Measurements from ENCODE around the gene NOL3. TPM values are rescaled to one million over a fixed set of nuclear protein-coding genes. Genes with fewer than 3 reads are reported as not detected.

Gene NOL3
- total and polyA plus RNA-seq, 2 of the 13 experiments (the other 11 are each of a cell fraction or from before 2014, with no cell fraction given), result 5.7 to 20.5 TPM

- intact Hi-C loops (cut with micrococcal nuclease; ENCODE audit: unreplicated experiment), result loop anchor here (5.0 kb wide), 1 partner anchor 39 kb away; the partner anchor contains the start of gene TMEM208
- Histone ChIP-seq H3K27me3 (ENCODE audit: control insufficient read depth in 1 of 2, insufficient read depth in 2 of 2, low read length in 2 of 2) (peaks cover 7 to 16% of the 10 kb centered on the region in 2 experiments; a peak in 2 of 5 replicates), H2AFZ (ENCODE audit: low read length) (no peak overlapping the region), H3K9ac (ENCODE audit: insufficient read depth, low read depth, low read length) (no peak overlapping the region), H3K9me3 (ENCODE audit: low read length) (no peaks in the 10 kb centered on the region), H3K27ac (ENCODE audit: extremely low read length, insufficient read depth, low read length) (no peak overlapping the region), H3K4me1 (ENCODE audit: insufficient read depth, low read length) (peaks cover 56% of the 10 kb centered on the region), H3K36me3 (replicated peaks in 1 of 2; ENCODE audit: control insufficient read depth in 1 of 2, insufficient read depth in 2 of 2, low read length in 2 of 2) (no peaks in the 10 kb centered on the region), H3K4me2 (ENCODE audit: low read depth, low read length) (no peak overlapping the region), H3K79me2 (ENCODE audit: insufficient read depth, low read length) (peaks cover 13% of the 10 kb centered on the region), H3K4me3 (replicated peaks in 1 of 3; ENCODE audit: insufficient read depth in 1 of 3, low read depth in 2 of 3, low read length in 3 of 3) (no peak overlapping the region), H4K20me1 (ENCODE audit: insufficient read depth, low read length) (no peaks in the 10 kb centered on the region; the same call in 1 of the 2 replicates)
- FAIRE-seq, result no peak
- in situ Hi-C loops (cut with HindIII; ENCODE audit: extremely low pct_ligation_motif_present, low pct_unique_long_range_greater_than_20kb), result loop anchor here (5.0 kb wide), 1 partner anchor 211 kb away; no protein-coding TSS in a partner anchor
- no peak for DNase-seq (ENCODE audit: low spot score)
- BruUV-seq (replicated peaks), result no TSS peak
- ATAC-seq, result no peak
- CTCF ChIA-PET (ENCODE audit: low intra/inter-chr PET ratio, low total read pairs), result no interaction called here
- no peak for TF ChIP-seq ZNF792 (CRISPR knock-in tag; IDR thresholded peaks at IDR 0.05)
- no peak for TF ChIP-seq ZBTB21 (CRISPR knock-in tag; IDR thresholded peaks at IDR 0.05)
- no peak for TF ChIP-seq ZNF652 (CRISPR knock-in tag; IDR thresholded peaks at IDR 0.05; ENCODE audit: borderline replicate concordance, low read depth)
- WGBS (ENCODE audit: low lambda C conversion rate), result 19% methylated on average over 3 of the region's 4 CpGs
- POLR2A ChIA-PET, result no interaction called here
Measured at GRCh38 chr16:67188323-67188722, 18.0 kb downstream of the NOL3 start.

DNA sequence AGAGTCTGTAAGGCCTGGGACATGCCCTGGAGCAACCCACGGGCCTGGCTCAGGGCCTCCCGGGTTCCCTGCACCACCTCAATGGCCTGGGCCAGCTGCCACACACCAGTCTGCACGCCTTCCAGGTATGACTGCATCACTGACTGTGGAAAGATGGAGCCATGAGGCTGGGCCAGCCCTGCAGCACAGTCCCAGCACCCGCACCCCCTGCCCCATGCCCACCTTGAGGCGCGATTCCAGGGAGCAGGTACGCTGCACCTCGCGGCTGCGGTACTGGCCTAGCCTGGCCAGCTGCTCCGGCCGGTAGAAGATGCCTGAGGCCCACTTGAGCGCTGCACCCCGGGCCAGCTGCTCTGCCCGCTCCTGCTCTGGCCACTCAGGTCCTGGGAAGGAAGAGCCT, 18.5 kb downstream of the NOL3 start:
- ATAC-seq (no peak), DNase-seq (ENCODE audit: low spot score) (no peak), FAIRE-seq (no peak)
- peaks cover 7 to 16% of the 10 kb centered on the region in 2 experiments; a peak in 2 of 5 replicates for H3K27me3 ChIP-seq (ENCODE audit: control insufficient read depth in 1 of 2, insufficient read depth in 2 of 2, low read length in 2 of 2)
- CTCF ChIA-PET (ENCODE audit: low intra/inter-chr PET ratio, low total read pairs), result no interaction called here
- POLR2A ChIA-PET, result no interaction called here
- peaks cover 18% of the 10 kb centered on the region for H3K79me2 ChIP-seq (ENCODE audit: insufficient read depth, low read length)
- H3K9ac ChIP-seq (ENCODE audit: insufficient read depth, low read depth, low read length), result no peak overlapping the region
- no peak overlapping the region for H2AFZ ChIP-seq (ENCODE audit: low read length)
- intact Hi-C loops (cut with micrococcal nuclease; ENCODE audit: unreplicated experiment) (loop anchor here (5.0 kb wide), 1 partner anchor 39 kb away; the partner anchor contains the start of gene TMEM208), in situ Hi-C loops (cut with HindIII; ENCODE audit: extremely low pct_ligation_motif_present, low pct_unique_long_range_greater_than_20kb) (loop anchor here (5.0 kb wide), 1 partner anchor 211 kb away; no protein-coding TSS in a partner anchor)
- no peak overlapping the region for H3K4me3 ChIP-seq (replicated peaks in 1 of 3; ENCODE audit: insufficient read depth in 1 of 3, low read depth in 2 of 3, low read length in 3 of 3)
- no peaks in the 10 kb centered on the region for H3K9me3 ChIP-seq (ENCODE audit: low read length)
- BruUV-seq (replicated peaks), result no TSS peak
- H3K36me3 ChIP-seq (replicated peaks in 1 of 2; ENCODE audit: control insufficient read depth in 1 of 2, insufficient read depth in 2 of 2, low read length in 2 of 2), result peaks cover 2 to 3% of the 10 kb centered on the region in 2 experiments; a peak in 2 of 5 replicates
- 0 out of 2 replicates have a peak, but pooled peaks have one; percentile 55 for TF ChIP-seq MLLT10 (CRISPR knock-in tag; IDR thresholded peaks at IDR 0.05)
- TF ChIP-seq ZNF329 (CRISPR knock-in tag; IDR thresholded peaks at IDR 0.05; ENCODE audit: low read depth), result no peak
- TF ChIP-seq TEAD3 (CRISPR knock-in tag; optimal IDR thresholded peaks at IDR 0.05; ENCODE audit: borderline replicate concordance), result no peak
- no peak for TF ChIP-seq AFF4 (CRISPR knock-in tag; IDR thresholded peaks at IDR 0.05)
- H3K4me1 ChIP-seq (ENCODE audit: insufficient read depth, low read length), result peaks cover 60% of the 10 kb centered on the region
- WGBS (ENCODE audit: low lambda C conversion rate), result 32% methylated on average over 6 of the region's 15 CpGs
- no peak overlapping the region for H3K27ac ChIP-seq (ENCODE audit: extremely low read length, insufficient read depth, low read length)
- no peaks in the 10 kb centered on the region; the same call in 1 of the 2 replicates for H4K20me1 ChIP-seq (ENCODE audit: insufficient read depth, low read length)
- no peak overlapping the region for H3K4me2 ChIP-seq (ENCODE audit: low read depth, low read length)
